PFSK-1 (cell line): ENCODE measurements around the gene GPR142.

ENCODE experiments used
- FOXP2 ChIP-seq: optimal IDR thresholded peaks from 2 replicates; pipeline ENCODE3; 2011; ENCODE audit warnings: borderline replicate concordance, control low read depth, inconsistent platforms; ENCODE audit not compliant: insufficient read depth; ENCODE audit errors: extremely low read length, extremely low read depth
- POLR2AphosphoS5 ChIP-seq: IDR thresholded peaks from 2 replicates; pipeline ENCODE4 v1.6.1; 2012; ENCODE audit warnings: low read depth, mild to moderate bottlenecking, control low read depth, low read length, moderate library complexity
- REST ChIP-seq, 2 experiments: IDR thresholded peaks; 2 replicates each; pipeline versions ENCODE4 v1.6.1 to v1.8.0; 2011 to 2012; ENCODE audit warnings: low read depth in 2 of 2, low read length in 2 of 2, control low read depth in 1 of 2, inconsistent platforms in 1 of 2, mild to moderate bottlenecking in 1 of 2, moderate library complexity in 1 of 2; ENCODE audit not compliant: insufficient read depth in 1 of 2
- SIN3A ChIP-seq: IDR thresholded peaks from 2 replicates; pipeline ENCODE4 v1.6.1; 2012; ENCODE audit warnings: mild to moderate bottlenecking, low read length, moderate library complexity, borderline replicate concordance; ENCODE audit not compliant: insufficient read depth
- TAF1 ChIP-seq: IDR thresholded peaks from 2 replicates; pipeline ENCODE4 v1.6.1; 2012; ENCODE audit warnings: low read length, control low read depth, borderline replicate concordance; ENCODE audit not compliant: insufficient read depth

The GPR142 gene

GRCh38 chr17:74404218-74404617 is 36.9 kb downstream of the GPR142 start:
- TF ChIP-seq POLR2AphosphoS5 (no peak), FOXP2 (no peak), REST (IDR thresholded peaks at IDR 0.05; ENCODE audit: insufficient read depth in 1 of 2, low read depth in 2 of 2, low read length in 2 of 2) (no peak), SIN3A (no peak), TAF1 (no peak)

GRCh38 chr17:74404789-74405188 is 37.5 kb downstream of the GPR142 start:
- TF ChIP-seq REST (IDR thresholded peaks at IDR 0.05; ENCODE audit: insufficient read depth in 1 of 2, low read depth in 2 of 2, low read length in 2 of 2) (no peak), SIN3A (no peak), FOXP2 (no peak), TAF1 (no peak), POLR2AphosphoS5 (no peak)

GRCh38 chr17:74407384-74407783 is 40.1 kb downstream of the GPR142 start:
- TF ChIP-seq REST (IDR thresholded peaks at IDR 0.05; ENCODE audit: insufficient read depth in 1 of 2, low read depth in 2 of 2, low read length in 2 of 2) (no peak), FOXP2 (no peak), SIN3A (no peak), POLR2AphosphoS5 (no peak), TAF1 (no peak)

- TF ChIP-seq REST (IDR thresholded peaks at IDR 0.05; ENCODE audit: insufficient read depth in 1 of 2, low read depth in 2 of 2, low read length in 2 of 2) (no peak), POLR2AphosphoS5 (no peak), TAF1 (no peak)
Observed at GRCh38 chr17:74408262-74408661, 41.0 kb downstream of the GPR142 start.

- TF ChIP-seq SIN3A (no peak), TAF1 (no peak), FOXP2 (no peak), POLR2AphosphoS5 (no peak), REST (IDR thresholded peaks at IDR 0.05; ENCODE audit: insufficient read depth in 1 of 2, low read depth in 2 of 2, low read length in 2 of 2) (no peak)
Observed at GRCh38 chr17:74408815-74409214, 41.5 kb downstream of the GPR142 start.
